Inflammatory macrophage treated with lipopolysaccharide for 4 hours (primary cell): ENCODE results near the gene HOXA10.

Source experiments
- DNase-seq: peaks from one replicate; pipeline ENCODE4 v3.0.0-alpha.2; 2020

HOXA10 gene

DNA sequence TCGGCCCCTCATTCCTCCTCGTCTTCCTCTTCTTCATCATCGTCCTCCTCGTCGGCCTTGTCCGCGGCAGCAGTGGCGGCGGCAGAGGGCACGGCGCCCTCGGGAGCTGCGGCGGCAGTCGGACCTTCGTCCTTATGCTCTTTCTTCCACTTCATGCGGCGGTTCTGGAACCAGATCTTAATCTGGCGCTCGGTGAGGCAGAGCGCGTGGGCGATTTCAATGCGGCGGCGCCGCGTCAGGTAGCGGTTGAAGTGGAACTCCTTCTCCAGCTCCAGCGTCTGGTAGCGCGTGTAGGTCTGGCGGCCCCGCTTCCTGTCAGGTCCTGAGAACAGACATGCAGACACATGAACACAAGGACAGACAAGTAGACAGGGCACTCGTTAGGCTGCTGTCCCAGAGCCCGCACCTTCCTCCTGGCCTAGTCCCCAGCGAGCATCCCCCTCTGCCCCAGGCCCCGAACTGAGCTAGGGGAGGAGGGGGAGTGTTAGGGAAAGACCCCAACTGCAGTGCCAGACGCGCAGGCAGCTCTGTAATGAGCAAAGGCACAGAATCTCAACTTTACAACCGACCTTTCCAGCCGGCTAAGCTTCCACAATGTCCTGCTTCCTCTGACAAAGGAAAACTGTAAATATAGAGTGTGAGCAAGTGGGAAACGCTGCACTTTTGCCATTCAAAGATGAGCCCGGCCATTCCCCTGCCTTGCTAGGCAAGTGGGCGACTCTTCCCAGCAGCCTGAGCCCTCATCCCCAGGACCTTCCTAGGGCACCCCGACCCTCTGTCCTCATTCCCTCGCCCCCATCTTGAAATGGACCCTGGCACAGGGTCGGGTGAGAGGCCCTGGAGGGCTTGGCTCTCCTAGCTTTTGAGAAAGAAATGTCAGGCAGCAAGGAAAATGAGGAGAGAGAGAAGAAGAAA lies 19.0 kb downstream of the HOXA10 start:
- DNase-seq, result no peak

DNA sequence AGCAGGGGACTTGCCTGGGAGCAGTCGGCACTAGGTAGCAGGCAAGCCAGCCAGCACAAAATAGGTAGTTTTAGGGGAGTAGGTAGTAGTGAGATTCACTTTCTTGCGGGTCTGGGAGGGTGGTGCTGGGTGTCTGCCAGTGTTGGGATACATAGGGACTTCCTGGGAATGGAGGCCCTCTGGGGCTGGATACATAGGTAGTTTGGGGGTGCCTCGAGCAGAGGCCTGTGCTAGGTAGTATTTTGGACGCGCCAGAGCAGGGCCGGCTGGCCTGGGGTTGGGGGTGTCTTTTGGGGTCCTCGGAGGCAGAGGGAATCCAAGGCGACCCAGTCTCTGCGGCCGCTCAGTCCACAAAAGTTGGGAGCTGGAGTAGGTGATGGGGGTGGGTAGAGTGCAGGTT lies 19.8 kb downstream of the HOXA10 start:
- no peak for DNase-seq

DNA sequence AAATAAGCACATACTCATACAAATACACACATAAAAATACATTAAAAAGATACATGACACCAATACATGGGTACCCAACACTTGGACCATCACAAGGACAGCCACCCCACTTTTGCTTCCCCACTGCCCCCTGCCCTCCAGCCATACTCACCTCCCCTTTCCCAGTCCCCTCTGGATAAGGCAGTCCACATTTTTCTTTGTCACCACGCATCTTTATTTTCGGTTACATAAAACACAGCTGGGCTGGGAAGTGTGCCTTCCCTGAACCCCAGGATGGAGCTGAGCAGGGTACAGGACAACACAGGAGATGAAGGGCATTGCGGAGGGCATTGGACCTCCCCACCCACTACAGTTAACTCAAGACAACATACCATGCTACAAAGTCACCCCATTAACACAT lies 20.6 kb downstream of the HOXA10 start:
- no peak for DNase-seq

DNA sequence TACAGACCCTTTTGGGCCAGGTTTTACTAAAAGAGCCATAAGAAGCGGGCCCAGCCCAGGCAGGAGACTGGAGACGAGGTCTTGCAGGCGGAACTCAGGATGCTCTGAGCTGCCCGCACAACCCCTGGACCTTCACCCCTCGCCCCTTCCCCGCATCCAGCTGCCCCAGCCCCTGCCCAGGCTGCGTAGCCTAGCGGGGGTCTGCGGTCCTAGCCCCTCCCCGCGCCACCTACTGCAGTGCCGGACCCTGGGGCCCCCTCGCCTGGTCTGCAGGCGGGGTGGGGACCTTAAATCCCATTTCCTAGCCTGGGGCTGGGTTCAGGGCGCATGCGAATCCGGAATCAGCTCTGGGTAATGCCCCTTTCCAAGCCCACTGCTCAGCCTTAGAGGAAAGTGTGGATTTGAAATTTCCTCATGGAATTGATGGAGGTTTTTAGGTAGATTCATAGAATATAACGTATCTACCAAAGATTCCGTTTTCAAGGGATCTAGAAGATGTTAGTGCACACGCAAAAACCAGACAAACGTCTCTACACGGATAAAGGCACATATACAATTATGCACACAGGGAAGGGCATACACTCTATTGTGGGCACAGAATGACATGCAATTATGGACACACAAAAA lies 21.2 kb downstream of the HOXA10 start:
- no peak for DNase-seq

DNA sequence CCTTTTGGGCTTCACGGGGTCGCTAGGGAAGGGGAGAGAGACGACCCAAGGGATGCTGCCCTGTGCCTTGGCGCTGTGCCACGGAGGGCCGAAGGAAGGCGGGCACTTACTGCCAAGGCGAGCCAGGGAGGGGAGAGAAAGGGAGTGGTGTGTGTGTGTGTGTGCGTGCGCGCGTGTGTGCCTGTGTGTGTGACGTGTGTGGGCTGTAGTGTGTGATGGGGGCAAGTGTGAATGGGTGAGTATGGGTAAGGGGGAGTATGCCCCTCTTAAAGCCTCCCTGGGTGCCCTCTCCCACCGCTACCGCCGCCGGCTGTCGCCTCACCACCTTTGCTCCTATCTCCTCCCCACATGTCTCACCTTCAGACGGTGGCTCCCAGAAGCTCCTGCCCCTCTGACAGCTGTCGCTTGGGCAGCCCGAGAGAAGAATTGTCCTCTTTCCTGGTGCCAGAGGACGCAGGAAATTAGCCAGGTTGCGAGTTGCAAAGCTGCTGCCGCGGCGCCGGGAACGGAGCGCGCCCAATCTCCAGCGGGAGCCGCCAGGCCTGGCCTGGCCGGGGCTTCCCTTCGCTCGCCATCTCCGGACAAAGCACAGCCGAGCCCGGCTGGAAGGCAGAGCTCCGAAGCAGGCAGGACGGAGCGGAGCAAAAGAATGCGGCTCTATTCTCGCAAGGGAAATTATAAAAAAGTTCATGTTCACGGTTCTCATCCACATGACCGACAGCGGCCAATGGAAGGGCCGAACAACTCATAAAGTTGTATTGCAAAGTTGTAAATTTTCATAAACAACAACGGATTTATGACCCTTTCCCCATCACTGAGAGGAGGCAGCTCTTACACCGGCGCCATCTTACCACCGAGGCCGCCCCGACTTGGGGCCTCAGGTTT lies 21.9 kb downstream of the HOXA10 start, which contains the start of gene HOXA3:
TSS of gene HOXA3 (minus strand) at position 653 of the 885 bp plus-strand sequence. CDS start 41,943 bp downstream, outside the sequence.
- no peak for DNase-seq

DNA sequence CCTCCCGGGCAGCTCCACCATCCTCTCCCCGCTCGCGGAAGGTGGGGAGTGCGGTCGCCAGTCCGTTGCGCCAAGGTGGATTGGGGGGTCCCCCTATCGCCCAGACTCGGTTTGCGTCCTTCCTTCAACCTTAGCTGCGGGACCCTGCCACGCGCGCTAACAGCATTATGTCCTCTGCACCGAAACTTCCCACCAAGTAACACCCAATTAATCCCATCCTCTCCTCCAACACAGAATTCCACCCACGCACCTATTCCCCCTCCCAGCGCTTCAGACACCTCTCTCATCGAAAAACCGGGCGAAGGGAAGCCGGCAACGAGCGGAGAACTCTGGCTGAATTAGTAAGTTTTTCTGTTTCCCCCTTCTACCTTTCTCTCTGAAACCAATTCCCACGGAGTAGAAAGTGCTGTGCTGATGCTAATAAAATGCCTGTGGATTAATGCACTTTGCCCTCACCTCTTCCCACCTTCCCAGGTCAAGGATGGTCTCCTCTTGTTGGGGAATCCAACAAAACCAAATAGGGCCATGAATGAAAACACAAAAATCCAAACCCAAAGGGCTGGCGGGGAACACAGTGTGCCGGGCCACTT lies 22.7 kb downstream of the HOXA10 start:
- no peak for DNase-seq

DNA sequence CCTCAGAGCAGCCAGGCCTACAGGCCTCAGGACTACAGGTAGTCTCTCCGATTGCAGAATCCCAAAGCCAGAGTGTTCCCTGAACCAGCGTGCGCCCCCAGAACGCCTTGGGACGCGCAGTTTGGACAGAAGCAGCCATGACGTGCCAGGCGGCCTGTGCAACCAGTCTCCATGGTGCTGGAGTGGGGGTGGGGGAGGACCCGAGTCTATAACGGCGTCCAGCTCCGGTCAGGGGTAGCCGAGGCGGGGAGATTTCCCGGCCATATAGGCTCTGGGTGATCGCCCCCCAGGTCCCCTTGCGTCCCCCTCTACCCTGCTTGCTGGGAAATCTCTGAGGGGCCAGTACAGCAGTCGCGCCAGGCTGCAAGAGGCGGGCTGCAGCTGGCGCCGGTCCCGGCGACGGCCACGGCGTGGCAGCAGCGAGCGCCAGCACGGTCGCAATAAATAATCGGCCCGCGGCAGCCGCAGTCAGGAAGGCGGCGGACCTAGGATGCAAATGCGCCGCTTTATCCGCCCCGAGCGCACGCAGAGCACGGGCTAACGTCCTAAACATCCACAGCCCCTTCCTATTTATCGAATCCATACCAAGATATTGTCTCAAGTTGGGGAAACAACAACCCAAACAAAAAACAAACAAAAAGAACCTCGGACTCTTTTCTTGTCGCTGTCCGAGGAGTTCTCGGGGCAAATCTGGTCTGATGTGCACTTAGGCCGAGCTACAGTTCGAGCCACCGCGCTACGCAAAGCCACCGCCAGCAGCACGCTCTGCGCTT lies 23.4 kb downstream of the HOXA10 start:
- DNase-seq, result peak; percentile 68

DNA sequence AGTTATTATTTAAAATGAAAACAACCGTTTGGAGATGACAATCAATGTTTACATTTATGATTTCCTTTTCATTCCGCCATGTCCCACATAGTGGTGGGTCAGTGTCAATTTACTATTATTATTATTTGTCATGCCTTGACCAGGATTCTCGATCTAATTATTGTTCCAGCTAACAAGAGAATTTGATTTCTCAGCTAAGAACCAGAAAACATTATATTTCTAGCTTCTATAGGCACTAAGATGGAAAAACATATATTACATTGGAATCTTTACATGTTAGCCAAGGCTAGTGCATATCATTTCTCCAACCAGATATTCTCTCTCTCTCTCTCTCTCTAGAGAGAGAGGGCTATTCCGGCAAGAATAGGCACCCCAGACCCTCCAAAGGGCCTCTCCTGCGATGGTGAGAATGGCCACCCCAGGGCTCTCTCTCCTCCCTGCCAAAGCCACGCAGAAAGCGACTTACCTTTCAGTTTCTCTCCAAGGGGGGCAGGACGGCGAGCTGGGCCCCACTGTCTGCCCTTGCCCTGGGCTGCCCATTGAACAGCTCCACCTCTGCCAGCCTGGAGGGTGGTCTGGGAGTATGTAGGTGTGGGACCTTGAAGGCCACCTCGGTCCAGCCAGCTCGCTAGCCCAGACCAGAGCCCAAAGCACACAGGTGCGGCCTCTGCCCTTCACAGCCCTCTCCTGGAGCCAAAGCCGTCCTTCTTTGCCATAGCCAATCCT lies 24.1 kb downstream of the HOXA10 start:
- DNase-seq, result no peak

DNA sequence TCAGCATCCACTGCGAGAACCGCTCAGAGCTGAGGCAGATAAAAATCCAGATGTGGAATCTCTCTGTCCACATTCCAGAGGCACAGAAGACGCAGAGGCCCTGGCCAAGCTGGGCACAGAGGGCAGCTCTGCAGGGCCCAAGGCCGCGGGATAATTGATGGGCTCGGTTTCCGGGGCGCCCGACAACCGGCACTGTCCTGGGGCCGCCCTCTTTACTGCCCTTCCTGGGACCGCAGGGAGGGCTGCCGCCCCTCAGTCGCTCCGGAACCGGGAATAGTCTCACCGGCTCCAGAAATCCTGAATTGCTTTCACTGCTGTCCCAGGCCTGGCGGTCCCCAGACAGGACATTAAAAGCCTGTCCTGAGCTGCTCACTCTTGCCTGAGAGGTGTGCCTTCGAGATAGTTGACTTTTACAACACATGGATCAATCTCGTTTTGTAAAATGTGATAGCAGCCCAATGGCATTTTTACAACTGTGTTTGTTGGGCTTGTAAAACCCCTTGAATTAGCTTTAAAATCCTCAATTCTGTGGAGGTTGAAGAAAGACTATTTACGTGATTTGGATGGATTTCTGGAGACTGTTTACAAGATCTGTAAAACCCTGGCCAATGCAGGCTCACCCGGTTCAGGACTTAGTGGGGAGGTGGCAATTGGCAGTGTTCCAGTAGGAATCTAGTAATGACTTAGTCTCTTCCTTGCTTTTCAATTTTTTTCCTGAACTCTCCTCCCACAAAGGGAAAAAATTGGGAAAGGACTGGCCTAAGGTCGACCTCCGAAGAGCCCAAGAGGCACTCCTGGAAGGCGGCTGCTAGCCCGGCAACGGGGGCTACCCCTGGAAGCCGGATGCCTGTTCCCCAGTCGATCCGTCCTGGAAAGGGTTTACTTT lies 25.1 kb downstream of the HOXA10 start:
- DNase-seq, result no peak

DNA sequence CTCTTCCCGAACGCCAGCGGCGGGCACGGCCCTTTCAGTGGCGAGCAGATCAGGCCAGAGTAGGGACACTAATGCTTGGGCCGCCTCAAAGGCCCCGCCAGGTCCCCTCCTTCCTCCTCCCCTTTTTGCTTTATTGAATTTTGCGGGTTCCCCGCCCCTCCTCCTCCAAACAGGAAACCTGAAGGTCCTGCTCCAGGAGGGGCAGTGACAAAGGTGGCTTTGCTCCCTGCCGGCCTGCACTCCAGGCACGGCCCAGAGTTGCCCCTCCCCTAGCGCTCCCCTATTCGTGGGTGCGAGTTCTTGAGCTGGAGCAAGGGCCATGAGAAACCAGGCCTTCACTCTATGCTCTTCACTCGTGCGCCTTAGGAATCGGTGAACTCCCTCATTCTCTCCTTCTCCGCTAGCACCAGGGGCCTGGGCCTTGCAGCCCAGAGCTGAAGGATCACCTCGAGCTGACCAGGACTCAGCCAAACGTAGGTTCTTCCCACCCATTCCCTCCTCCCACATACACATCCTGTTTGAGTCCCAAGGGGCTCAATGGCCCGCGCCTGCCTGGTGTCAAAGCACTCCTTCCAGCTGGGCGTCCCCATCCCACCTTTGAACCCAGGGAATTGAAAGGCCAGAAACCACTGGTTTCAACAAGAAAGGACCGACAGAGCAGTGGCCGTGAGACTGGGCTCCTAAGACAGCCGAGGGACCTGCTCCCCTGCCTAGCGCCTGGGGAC lies 25.9 kb downstream of the HOXA10 start:
- no peak for DNase-seq

DNA sequence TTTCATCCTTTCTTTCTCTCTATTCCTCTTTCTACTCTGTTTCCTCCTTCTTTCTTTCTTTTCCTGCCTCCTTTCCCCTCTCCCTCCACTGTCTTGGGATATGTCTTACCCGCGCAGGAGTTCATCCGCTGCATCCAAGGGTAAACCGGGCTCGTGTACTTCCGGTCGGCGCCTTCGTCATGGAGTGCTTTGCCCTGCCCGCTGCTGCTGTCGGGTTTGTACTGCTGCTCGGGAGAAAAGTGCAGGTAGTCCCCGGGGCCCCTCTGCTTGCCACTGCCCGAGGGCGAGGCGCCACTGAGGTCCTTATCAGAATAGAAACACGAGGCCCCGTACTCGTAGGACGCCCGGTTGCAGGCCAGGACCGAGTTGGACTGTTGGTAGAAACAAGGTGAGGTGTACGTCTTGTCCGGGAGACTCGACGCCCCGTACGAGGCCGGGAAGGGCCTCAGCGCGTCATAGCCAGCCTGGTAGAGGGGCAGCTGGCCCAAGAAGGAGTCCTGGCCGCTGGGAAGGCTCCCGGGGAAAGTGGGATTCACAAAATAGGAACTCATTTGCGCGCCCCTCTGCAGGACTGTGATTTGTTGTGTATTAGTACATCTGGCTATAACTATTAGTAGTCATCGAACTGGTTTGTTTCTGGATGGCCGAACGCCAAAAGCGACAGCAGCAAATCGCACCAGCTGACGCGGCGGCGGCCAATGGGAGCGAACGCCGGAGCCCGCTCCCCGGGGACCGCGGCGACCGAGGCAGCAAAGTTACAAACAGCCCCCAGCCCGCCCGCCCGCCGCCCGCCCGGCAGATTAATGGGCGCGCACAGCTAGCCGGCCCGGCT lies 26.7 kb downstream of the HOXA10 start, which contains the start of gene HOXA6:
TSS of gene HOXA6 (minus strand) at position 576 of the 832 bp plus-strand sequence. CDS start at position 551, 25 bp downstream.
- DNase-seq, result no peak

DNA sequence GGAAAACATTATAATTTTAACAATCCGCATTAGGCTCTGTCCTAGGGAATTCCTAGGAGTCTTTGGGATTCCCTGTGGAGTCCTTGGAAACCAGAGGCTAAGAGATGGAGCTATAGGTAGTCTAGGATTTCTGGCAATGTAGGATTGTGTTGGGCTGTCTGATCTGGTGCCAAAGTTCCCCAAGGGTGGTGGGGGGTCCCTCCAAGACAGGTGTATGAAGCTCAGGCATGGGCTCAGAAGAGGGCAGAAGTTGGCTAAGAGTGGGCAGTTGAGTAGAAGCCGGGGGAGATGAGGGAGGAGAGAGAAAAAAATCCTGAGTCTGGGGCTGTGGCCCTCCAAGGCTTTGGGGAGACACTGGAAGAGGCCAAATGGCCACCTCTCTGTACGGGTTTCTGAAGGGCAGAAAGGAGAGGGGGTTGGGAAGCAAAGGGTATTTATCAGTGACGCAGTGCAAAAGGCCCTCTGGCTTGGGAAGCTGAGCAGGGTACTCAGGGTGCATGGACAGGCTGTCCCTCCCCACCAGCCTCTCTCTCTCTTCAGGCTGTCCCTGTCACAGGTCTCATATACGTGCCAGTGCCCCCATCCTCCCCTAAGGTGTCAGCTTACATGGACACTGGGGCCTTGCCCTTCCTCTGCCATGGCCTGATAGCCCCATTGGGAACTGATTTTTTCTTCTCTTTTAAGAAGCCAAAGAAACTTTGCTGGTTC lies 27.5 kb downstream of the HOXA10 start:
- no peak for DNase-seq

DNA sequence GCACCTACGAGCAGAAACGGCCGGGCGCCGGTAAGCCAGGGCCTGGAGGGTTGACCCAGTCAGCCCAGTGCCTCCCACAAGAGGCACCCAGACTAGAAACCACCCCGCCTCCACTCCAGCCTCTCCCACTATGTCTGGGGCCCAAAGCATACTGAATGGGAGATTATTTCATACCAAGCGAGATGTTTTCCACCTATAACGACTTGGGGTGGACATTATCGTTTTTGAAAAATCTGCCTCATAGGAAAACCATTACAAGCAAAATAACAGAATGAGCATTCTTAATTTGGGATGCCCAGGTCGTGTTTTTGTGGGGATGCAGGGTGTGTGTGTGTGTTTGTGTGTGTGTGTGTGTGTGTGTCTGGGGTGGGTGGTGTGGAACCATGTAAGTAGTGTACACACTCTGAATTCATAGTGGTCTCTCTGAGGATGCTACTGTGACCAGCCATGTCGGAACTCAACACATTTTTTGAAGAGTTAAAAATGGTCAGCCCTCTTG lies 28.2 kb downstream of the HOXA10 start:
- DNase-seq, result no peak

DNA sequence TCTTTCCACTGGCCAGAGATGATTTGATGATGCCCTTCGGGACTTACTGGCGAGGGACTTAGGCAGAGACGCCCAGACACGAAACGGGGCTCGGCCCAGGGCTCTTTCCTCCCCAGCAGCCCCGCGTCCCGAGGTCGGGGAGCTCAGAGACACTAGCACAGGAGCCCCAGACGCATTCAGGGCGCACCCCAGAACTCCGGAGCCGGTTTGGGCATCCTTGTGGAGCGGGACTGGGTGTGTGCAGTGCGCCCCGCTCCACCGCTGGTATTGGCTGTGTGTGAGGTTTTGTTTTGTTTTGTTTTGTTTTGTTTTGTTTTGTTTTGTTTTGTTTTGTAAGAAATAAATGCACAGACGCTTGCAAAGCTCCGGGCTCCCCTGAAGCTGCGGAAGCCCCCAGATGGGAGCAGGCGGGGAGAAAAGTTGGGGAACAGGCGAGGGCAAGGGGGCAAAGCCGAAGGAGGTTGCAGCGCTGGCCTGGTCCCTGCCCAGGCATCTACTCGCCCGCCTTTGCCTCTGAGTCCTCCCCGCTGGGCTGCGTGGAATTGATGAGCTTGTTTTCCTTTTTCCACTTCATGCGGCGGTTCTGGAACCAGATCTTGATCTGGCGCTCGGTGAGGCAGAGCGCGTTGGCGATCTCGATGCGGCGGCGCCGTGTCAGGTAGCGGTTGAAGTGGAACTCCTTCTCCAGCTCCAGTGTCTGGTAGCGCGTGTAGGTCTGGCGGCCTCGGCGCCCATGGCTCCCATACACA lies 28.8 kb downstream of the HOXA10 start:
- DNase-seq, result no peak

DNA sequence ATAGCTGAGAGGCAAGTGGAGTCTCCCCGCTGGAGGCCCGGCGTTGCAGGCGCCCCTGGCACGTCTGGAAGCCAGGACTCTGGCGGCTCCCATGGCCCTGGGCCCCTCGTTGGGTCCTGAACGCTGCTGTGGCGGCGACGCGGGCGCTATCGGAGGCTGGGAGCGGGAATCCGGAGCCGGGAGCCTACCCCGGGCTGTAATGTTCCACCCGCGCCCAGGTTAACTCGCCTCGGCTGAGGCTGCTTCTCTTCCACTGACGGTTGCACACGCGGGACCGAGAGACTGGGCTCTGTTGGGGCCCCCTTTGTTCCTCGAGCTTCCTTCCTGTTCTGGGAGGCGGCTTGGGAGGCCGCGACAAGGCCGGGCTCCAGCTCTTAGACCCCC lies 29.3 kb downstream of the HOXA10 start:
- no peak for DNase-seq

DNA sequence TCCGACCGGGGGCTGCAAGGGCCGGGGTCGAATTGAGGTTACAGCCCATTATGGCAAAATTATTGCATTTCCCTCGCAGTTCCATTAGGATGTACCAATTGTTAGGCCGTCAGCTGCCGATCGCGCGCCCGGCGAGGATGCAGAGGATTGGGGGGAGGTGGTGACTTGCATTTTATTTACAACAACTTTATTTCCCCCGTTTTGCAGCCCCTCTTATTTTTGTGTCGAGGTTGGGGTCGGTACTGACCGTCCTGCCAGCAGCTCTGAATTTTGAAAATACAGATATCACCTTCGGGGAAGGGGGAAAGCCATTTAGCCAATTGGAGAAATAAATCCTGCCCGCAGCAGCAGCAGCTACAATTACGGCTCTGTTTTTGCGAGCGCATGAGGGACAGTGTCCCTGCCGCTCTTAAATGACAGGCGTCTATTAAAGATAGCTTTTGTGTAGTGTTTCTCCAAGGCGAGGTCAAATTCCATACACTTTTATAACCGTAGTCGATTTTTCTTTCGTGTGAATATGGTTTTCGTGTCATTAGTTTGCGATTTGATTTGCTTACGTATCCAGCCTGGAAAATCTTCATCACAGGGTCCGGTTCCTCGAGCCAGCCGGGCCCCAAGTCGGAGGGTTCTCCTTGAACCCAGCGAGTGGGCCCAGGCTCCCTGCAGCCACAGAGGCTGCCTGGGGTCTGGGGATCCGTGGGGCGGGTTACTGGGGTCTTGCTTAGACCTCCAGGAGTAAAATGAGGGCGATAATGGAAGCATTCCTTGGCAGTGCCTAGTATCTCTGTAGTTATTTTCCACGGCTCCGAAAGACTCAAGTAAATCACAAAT lies 30.0 kb downstream of the HOXA10 start:
- no peak for DNase-seq
